GM21526 (cell line): ENCODE results near the gene PARN.

ENCODE experiments used
- ATAC-seq: cut with Tn5 transposase; IDR thresholded peaks from one replicate; pipeline ENCODE4 v1.9.1; 2021; ENCODE audit warnings: moderate library complexity; ENCODE audit not compliant: unreplicated experiment, low FRiP score

The PARN gene

GRCh38 chr16:14531101-14531500 lies 99.0 kb downstream of the PARN start:
- no peak for ATAC-seq

- ATAC-seq: no peak
Measured at GRCh38 chr16:14530046-14530445, 100.0 kb downstream of the PARN start.

DNA sequence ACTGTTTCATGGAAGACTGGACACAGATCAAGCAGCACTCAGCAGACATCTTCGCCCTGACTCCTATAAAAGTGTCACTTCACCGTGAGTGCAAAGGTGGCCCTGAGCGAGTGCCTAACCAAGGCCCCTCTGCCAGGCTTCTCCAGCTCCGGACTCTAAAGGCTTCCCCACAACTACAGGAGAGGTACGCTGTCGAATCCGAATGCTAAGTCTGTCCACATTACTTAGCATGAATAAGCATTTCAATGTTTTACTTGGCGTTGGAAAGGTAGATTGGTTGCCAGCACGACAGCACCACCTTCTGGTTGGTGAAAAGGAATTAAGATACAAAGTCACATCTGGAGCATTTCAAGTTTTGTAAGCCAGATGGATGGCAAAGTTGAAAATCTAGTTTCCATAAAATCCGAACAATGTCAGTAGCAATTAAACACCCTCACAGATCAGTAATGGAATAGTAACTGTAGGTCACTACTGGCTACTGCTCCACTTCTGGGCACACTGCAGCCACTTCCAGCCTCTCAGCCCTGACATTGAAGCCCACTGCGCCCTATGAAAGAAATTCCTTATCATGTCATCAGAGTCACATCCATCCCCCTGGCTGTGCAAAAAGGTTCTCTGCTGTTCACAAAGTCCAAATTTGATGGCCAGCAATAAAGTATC lies 100.9 kb downstream of the PARN start:
- no peak for ATAC-seq

DNA sequence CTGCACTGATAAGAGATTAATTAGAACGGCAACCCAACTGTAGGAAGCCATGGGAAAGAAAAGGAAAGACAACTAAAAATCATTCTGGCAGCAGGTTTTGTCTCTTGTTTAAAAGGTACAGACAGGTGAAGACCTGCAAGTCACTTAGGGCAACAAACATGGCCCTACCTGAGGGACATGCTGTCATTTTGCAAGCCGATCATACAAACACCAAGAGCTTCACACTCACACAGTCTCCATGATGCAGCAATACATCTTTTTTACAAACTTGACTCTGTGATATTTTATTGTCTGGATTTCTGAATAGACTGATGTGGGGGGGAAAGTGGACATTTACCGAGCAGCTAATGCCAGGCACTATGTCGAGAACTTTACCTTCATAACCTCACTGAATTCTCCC lies 101.8 kb downstream of the PARN start:
- ATAC-seq: no peak

DNA sequence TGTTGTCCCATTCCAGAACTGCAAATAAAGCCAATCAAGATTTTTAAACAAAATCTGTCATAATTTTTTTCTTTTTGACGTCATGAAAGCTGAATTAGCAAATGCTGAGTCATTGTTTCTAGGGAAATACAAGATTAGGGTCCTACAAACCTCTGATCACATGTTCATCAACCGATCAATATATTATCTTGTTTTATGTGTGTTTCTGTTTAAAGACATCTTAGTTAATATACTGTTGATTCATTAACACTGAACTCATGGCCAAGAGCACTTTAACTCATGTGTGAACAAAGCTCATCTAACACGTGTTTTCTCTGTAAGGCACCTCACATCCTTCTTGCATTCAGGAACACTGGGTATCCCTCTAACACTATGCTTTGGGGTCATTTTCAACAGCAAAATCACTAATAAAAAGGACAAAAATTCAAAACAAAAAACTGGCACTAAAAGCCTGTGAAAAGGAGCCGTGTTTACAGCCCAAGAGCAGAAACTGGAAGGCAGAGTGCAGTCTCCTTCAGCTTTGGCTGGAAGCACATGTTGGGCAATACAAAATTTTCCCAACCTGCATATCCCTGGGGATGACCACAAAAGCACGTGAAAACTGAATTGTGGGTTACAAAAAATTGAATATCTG lies 102.5 kb downstream of the PARN start:
- no peak for ATAC-seq

GRCh38 chr16:14525596-14525995 lies 104.5 kb downstream of the PARN start:
- ATAC-seq: no peak

- ATAC-seq: no peak
Measured at GRCh38 chr16:14524979-14525378, 105.1 kb downstream of the PARN start.

DNA sequence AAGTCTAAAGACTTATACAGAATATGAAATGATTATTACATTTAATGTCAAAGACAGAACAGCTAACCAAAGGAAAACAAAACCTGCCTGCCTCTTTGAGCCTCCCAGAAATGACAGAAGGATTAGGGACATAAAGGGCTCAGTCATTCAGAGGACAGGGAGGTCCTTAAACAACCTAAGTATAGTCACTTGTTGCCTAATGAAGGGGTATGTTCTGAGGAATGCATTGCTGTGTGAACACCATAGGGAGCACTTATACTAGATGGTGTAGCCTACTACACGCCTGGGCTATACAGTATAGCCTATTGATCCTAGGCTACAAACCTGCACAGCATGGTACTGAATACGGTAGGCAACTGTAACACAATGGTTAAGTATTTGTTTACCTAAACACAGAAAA lies 106.4 kb downstream of the PARN start:
- no peak for ATAC-seq

DNA sequence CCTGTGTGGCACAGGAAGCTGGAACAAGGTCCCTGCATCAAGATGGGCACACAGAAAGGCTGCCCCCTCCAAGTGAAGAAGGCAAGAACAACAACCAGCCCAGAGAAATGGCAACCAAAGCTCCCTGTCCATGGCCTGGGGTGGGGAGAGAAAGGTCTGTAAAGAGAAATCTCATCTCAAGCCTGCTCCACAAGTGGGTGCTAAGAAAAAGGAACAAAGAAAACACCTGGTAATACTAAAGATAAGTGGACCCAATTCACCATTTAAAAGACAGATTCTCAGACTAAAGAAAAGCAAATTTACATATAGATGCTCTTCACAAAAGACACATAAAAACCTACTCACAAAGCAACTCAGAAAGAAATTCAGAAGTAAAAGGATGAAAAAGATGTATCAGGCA lies 107.4 kb downstream of the PARN start:
- no peak for ATAC-seq

DNA sequence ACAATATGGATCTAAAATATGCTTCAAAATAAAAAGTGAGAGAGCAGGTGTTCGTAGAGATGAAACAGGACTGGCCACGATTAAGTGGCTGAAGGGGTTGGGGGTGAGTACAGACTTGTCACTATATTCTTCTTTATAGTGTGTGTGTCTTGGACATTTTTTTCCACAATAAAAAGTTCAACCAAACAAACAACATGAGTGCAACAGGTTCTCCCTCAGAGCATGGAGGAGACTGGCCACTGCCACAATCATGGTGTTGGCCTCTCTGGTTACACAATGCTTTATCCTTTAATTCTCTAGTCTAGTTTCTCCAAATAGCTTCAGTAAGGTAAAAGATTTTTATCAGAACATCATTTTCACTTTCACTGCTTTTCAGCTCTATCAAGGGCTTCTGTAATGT lies 109.3 kb downstream of the PARN start:
- ATAC-seq: no peak

DNA sequence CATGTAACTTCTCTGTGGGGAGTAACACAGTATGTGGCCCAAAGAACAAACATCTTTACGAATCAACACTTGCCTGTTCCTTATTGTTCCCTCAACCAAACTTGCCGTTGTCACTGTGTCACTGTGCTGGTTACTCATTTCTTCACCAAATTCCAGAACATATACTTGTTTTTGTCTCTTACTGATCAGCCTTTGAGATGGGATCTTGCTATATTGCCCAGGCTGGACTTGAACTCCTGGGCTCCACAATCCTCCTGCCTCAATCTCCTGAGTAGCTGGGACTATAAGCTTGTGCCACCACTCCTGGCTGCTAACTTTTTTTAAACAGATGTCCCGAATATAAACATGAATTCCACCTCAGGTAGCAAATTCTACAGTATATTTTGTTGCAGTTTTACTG lies 115.1 kb downstream of the PARN start:
- ATAC-seq: no peak

DNA sequence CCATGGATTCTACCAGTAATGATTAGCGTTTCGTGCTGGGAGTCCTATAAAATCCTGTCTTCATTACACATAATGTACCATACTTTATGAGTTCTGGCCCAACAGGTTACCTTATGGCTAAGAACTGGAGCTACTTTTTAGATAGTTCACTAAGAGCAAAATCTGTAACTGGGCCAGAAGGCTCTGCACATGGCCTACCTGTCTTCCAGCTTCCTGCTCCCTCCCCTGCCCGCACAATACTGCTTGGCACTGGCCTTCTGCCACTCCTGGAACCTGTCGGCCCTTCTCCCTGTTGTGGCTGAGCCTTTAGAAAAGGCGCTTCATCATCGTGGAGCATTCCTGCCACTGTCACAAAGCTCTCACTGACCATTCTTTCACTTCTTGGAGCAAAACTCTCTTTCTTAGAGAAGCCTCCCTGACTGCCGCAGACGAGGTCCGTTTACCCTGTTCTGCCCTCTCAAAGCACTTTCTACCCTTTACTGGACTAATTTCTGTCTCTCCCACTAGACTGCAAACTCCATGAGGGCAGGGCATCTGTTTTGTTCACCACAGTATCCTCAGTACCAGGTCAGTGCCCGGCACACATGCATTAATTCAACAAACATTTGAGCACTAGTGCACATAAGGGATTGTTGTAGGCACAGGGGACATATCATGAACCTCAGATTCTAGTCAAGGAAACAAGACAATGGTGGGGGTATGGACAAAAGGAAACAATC lies 116.5 kb downstream of the PARN start:
- ATAC-seq: no peak

DNA sequence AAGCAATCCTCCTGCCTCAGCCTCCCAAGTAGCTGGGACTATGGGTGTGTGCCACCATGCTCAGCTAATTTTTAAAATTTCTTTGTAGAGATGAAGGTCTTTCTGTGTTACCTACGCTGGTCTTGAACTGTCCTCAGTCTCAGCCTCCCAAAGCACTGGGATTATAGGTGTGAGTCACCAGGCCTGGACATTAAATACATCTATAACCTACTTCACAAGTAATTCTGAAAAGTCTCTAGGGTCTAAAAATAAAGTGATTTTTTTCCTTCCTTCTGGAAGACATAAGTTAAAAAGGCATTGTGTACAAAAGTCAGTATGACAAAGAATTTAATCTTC lies 118.3 kb downstream of the PARN start:
- no peak for ATAC-seq

GRCh38 chr16:14510939-14511799 lies 118.9 kb downstream of the PARN start:
- ATAC-seq: no peak

DNA sequence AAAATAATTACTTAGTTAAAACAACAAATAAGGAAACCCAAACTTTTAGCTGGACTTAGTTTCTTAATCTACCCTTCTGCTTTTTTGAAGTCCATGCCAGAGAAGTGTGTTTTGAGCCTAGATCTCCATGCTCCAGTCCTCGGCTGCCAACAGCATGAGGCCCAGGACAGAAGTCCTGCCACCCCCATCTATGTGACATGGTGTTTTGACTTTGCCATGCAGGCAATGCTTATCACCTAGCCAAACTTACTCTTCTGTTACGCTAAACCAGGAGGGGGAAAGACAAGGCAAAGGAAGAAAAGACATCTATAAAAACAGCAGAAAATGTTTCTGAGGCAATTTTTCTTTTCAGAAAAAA lies 119.5 kb downstream of the PARN start:
- no peak for ATAC-seq

DNA sequence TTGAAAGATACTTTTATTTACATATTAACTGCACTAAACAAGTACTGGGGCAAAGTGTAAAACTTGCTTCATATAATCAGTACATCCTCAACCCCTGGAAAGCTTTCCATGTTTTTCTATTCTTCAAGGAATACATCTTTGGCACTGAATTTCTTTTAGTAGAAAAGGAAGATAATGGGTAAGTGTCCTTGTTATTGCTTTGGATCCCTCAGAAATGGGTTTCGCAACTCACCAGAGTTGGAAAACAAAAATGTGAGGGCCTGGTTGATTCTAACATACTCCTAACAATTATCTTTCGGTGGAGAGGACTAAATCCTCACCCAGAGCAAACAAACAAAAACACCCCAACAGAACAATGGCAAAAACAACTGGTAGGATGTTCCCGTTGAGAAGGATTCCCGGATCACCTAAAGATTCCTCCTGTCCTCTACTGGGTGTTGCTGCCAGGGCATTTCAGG lies 120.4 kb downstream of the PARN start:
- ATAC-seq: no peak

- no peak for ATAC-seq
Measured at GRCh38 chr16:14509055-14509454, 121.0 kb downstream of the PARN start.

GRCh38 chr16:14505846-14506245 lies 124.2 kb downstream of the PARN start:
- ATAC-seq: no peak

GRCh38 chr16:14502932-14503741 lies 126.9 kb downstream of the PARN start:
- ATAC-seq: peak; percentile 58

DNA sequence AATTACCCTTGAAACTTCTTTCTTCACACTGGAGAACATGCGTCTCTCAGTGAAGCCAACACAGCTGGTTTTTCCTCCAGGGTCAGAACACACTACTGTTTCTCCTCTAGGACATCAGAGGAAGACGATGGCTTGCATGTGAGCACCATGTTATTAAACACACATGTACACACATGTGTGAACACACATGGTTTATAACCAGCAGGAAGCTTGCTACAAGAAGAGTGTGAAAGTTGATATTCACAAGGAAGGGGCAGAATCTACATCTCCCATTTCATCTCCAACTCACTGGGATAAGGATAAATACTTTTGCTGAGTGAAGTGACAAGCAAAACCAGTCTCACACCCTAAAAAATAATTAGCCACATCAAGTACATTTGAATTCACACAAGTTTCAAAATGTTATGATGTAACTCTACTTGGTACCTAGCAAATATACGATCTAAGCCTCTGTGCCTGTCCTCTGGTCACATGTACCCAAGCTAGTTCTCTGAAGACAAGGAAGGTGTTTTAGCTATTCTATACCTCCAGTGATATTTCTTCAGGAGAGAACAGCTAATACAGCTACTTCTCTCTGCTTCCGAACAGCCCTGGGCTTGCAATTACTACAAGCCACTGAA lies 127.7 kb downstream of the PARN start:
- no peak for ATAC-seq
